ENCODE results near the gene INPP5D.
"Not testable (repeated sequence)": the region's sequence is repeated elsewhere in the genome, so short reads cannot be mapped to it uniquely, and the experiment has no call there.

GRCh38 chr2:233019610-233020009 is 40.5 kb upstream of the INPP5D start:
- TF ChIP-seq CTCF, POLR2A (IDR thresholded peaks at IDR 0.05): not testable (repeated sequence)
